HG03139 (cell line): ENCODE data around the gene CLEC11A.

ENCODE experiments used
- ATAC-seq: cut with Tn5 transposase; IDR thresholded peaks from one replicate; pipeline ENCODE4 v1.9.1; 2021; ENCODE audit not compliant: unreplicated experiment

CLEC11A gene, protein sequence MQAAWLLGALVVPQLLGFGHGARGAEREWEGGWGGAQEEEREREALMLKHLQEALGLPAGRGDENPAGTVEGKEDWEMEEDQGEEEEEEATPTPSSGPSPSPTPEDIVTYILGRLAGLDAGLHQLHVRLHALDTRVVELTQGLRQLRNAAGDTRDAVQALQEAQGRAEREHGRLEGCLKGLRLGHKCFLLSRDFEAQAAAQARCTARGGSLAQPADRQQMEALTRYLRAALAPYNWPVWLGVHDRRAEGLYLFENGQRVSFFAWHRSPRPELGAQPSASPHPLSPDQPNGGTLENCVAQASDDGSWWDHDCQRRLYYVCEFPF

DNA sequence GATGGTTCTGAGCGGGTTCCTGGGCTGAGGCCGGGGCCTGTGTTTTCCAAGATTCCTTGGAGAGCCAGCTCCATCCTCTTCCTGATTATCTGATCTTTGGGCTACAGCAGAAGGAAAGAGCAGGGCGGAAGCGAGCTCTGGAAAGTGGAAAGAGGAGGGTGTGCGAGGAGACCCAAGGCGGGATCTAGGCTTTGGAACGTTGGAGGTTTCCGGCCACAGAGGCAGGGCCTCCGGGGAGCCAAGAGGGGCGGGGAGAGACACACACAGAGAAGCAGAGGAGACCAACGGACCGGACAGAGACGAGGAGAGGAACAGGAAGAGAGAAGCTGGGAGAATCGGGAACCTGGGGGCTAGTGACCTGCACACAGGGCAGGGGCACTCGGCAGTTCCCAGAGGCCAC lies at the start of gene CLEC11A:
TSS of gene CLEC11A (plus strand) at position 296 of the 400 bp plus-strand sequence. CDS start 162 bp downstream, outside the sequence.
- ATAC-seq, result no peak

DNA sequence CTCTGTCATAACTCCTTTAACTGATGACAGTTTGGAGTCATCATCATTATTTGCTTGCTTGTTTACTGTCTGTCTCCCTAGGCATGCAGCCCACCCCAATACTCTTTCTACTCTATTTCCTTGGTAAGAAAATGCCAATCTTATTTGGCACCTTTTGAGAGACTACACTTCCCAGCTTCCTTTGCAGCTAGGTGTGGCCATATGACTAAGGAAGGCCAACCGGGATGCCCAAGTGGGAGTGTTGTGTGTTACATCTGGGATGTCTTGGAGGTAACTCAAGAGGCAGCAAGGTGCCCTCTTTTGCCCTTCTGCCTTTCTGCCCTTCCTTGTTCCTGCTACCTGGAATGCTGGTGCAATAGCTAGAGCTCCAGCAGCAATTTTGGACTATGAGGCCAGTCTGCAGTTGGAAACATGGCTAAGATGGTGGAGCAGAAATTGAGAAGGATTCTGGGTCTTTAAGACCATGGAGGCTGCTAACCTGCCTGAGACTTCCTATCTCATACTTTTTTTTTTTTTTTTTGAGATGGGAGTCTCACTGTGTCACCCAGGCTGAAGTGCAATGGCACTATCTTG lies 46.5 kb upstream of the CLEC11A start:
- no peak for ATAC-seq

DNA sequence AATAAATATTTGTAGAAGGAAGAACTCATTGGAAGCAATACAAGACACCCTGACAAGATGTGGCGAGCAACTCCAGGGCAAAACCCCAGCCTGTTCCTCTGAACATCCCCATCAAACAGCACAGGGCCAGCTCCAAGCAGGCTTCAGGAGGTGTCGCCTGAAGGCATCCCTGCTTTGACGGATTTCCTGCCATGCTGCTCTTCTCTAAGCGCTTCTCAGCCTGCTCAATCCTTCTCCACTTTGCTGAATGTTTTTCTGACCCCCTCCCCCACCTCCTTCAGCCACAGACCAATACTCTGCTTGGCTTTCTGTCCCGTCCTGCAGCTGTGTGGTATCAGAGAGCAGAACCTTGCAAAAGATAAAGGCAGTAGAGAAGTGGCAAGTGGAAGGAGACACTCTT lies 45.5 kb upstream of the CLEC11A start:
- ATAC-seq, result no peak

DNA sequence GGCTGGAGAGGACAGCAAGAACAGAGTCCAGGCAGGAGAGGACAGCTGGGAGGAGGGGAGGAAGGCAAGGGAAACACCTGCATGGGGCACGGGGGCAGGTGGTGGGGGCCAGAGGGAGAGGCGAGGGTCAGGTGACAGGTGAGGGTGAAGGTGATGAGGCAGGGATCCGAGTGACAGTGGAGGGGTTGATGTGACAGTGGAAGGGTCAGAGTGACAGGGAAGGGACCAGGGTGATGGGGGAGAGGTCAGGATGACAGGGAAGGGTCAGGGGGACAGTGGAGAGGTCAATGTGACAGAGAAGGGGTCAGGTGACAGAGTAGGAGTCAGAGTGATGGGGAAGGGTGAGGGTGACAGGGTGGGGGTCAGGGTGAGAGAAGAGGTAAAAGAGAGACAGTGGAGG lies 44.8 kb upstream of the CLEC11A start:
- no peak for ATAC-seq

DNA sequence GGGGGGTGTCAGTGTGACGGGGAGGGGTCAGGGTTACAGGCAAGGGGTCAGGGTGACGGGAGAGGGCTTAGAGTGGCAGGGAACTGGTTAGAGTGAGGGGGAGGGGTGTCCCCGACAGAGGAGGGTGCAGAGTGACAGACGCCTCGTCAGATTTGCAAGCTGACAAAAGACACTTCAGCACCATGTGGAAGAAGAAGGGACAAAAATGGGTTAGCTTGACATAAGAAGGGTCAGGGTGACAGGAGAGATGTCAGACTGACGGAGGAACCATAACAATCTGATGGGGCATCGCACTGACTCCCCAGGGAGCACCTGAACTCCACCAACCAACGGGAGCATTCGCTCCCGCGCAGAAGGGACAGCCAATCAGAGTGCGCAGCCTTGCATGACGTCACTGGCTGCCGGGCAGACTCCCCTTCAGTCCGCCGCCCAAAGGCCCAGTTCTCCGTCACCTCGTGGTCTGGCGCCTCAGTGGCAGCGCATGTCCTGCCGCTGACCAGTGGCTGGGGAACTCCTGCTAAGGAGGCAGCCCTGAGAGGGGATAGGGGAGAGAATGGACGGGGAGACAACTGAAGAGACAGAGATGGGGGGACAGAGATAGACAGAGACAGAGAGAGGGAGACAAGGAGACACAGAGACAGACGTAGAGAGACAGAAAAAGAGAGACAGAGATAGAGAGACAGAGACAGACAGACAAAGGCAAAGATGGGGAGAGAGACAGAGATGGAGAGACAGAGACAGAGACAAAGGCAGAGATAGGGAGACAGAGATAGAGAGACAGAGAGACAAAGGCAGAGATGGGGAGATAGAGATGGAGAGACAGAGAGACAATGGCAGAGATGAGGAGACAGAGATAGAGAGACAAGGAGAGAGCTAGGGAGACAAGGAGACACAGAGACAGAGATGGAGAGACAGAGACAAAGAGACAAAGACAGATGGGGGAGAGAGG lies 43.7 kb upstream of the CLEC11A start:
- peak; percentile 71 for ATAC-seq

DNA sequence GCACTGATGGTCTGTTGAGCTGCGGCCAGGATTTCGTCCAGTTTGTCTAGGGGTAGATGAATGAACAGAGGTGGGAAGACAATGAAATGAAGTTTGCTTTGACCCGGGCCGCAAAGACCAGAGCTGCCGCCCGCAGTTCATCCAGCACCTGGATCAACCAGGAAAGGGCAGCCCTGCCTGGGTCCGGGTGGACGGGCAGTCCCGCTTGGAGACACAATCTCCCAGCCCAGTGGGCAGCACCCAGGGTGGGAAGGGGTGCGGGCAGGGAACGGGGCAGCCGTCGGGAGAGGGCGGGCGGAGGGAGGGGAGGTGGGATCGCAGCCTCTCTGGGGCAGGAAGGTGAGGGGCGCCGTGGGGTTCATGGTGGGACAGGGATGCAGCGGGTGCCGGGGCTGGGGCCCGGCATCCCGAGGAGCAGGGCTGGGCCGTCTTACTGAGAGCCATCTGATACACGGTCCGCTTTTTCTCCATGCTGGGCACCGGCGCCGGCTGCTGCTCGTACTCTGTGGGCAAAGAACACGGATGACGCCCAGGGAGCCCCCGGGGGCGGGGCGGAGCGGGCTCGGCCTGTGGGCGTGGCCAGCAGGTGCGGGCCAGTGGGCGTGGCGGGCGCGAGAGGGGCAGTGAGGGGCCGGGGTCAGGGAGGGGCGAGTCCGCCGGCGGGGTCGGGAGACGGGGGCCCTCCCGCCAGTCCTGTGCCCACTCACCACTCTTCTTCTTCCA lies 36.7 kb upstream of the CLEC11A start:
- ATAC-seq, result no peak

DNA sequence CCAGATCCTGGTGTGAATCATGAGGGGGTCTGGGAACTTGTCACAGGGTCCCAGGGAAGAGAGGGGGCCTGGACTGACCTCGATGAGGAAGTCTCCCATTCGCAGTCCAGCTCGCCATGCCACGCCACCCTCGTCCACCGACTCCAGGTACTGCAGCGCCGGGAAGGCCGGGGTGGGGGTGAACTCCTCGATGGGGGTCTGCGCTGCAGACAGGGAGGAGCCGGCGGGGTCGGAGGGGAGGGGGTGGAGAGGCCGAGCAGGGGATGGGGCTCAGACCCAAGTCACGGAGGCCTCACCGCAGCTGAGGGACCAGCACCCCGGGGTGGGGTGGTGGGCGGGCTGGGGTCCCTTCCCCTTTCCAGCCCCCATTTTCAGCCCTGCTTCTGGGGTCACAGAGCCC lies 34.4 kb upstream of the CLEC11A start:
- ATAC-seq, result no peak

DNA sequence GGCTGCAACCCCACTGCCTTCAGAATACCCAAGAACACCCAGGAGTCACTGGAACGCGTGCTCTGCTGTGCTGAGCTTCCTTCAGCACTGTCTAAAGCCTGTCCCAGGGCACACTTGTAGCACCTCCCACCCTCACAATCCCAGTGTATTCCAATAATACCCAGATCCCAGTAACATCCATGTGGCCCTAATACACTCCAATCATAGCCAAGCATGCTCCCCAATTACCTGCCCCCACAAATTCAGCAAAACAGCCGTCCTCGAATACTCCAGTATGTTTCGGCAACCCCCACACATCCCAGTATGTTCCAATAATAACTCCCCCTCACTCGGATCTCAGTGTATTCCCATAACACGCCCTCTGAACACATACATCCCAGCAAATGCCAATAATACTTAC lies 32.7 kb upstream of the CLEC11A start:
- no peak for ATAC-seq

DNA sequence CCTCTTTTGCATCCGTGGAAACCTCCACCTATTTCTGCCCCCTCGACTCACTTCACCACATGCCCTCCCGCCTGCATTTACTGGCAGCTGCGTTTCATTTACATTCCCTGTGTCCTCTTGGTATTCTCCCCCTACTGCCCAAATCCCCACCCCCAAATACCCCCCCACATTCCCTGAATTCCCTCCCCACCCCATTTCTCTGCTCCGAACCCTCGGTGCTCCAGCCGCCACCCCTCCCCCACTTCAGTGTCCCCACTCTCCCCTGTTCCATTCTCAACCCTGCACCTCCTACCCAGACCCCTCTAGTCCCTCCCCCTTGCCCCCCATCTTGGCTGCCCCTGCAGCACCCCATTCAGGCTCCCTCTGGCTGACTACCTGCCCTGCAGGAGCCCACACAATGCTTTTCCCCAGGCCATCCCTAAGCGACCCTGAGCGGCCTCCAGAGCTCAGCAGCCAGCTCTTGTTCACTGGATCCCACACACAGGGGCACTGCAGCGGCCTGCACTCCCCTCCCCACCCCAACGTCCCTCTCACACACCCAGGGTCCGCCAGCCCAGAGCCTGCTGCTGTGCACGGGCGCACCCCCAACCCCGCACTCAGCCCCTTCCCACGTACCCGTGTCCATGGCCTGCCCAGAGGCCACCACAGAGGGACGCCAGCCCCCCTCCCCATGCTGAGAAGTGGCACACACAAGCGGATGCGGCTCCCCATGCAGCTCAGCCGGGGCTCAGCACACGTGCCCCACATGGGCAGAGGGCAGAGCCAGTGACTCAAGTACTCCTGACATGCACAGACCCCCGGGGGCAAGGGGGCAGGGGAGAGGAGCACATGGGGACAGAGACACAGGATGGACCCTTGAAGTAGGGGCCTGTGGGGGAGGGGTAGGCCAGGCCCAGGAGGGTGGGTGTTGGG lies 29.8 kb upstream of the CLEC11A start:
- no peak for ATAC-seq

DNA sequence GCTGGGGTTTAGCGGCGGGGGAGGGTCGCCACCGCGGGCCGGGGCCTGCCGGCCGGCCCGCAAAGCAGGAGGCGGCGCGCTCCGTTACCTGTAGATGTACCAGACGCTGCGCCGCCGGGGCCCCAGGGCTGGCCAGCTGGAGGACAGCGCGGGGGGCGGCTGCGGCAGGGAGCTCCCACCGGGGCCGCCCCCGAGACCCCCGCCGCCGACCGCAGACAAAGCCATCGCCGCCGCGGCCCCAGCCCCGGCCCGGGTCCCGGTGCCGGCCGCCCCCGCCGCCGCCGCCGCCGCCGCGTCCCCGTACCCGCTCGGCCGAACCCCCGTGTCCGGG lies 28.4 kb upstream of the CLEC11A start:
- ATAC-seq, result no peak

DNA sequence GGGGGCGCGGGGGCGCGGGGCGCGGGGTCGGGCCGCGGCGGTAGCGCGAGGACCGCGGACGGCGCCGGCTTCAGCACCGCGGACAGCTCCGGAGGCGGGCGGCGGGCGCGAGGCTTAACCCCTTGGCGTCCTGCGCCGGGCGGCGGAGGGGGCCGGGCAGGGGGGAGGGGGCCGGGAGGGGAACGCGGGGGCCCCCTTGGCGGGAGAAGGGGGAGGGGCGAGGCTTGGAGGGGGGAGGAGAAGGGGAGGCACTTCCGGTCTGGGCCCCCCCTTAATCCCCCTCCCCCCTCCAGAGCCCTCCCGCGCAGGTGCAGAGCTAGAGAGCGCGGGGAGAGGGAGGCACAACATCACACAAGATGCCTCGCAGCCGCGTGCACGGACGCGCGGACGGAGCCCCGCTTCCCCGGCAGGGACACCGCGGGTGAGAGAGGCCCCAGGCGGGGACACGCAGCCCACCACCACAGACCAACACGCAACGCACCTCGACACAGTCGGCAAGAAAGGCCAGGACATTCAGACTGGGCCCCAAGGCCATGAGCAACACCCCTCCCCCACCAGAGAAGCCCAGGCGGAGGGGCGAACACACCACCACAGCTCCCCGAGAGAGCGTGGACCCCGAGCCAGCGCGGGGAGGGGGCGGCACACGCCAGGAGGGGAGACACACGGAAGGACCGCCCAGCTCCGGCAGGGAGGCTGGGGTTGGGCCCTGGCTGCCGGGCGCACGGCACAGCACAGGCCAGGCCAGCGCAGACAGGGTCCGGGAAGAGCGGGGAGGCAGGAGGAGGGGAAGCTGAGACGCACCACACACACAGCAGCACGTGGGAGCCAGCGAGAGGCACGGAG lies 27.7 kb upstream of the CLEC11A start:
- ATAC-seq, result no peak

DNA sequence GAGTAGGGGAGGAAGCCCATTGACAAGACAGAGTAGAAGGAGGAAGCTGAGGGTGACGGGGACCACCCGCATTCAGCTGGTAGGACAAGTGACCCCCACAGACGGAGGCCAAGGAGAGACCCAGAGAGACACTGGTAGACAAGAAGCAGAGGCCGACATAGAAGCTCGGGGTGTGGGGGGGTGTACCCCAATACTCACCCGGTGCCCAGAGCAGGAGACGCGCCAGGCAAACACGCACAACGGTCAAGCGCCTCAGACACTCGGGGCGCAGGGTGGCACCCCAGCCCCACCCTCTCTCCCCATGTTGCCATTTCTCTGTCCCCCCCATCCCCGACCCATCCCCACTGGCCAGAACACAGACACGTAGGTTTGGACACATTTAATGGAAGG lies 27.1 kb upstream of the CLEC11A start:
- ATAC-seq, result no peak

DNA sequence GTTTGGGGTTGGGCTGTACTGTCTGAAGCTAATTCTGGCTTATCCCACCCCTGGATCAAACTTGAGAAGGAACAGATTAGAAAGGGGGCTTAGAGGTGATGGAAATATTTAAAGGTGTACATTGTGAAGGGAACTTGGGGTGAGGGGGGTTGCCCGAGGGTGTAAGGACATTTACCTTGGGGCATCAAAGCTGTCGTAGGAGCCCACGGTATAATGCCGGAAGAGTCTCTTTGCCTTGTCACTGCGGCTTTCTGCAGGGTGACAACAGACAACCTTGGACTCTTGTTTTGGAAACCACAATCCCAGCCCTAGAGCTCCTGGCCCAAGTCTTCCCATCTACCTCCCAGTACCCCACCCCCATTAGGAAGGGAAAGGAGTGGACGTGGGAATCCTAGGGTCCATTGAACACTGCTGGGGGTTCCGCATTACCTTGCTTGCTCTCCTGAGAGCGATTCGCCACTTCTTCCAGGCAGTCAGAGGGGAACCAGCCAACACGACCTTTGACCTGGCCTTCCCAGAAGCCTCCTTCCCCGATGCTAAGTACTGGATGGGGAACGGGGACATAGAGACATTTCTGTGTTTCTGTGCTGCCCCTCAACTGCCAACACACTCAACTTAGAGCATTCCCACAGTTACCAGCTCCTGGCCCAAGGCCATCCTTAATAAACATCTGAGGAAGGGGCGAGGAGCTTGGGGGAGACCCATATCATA lies 25.6 kb upstream of the CLEC11A start:
- no peak for ATAC-seq

DNA sequence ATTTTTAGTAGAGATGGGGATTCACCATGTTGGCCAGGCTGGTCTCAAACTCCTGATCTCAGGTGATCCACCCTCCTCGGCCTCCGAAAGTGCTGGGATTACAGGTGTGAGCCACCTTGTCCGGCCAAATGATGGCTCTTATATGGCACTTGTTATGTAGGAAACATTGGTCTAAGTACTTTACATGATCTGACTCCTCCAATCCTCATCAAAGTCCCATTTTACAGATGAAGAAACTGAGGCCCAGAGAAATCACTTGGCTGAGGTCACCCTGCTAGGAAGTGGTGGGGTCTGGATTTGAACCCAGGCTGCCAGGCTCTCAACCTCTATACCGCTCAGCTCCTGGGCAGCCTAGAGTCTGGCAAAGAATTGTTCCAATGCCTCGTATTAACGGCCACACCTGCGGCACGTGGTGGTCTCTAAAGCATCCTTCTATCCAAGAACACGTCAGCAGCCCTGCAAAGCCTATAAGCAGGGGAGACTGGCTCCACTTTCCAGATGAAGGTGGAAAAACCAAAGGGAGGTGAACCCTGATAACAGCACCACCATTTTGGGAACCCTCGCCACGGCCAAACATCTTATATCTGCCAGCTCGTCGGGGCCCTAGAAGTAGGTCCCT lies 21.7 kb upstream of the CLEC11A start:
- no peak for ATAC-seq

DNA sequence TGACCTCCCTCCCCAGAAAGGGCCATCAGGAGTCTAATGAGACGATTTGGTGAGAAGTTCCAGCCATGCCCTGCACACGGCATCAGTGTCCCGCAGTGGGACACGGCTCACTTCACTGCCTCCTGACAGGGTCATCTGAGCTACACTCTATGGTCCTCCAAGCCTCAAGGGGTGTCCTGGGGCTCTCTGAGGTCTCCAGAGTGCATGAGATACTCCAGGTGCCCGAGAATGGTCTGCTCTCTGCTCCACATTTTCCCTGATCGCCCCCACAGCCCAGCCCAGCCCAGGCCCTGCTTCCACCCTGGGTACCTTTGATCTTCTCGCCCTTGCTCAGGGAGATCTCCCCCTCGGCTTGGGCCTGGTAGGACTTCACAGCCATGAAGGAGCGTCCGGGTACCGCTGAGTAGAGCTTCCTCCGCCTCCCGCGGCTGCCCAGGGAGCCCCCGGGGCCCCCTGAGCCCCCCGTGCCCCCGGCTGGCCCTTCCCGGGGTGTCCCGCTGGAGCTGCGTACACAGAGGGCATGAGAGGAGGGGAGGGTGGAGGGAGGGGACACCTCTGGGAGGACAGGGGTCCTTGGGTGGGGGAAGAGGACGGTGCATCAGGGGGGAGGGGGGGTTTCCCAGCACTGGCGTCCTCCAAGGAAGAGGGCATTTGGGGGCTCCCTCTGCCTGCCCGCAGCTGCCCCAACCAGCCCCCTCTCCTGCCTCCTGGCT lies 20.9 kb upstream of the CLEC11A start:
- ATAC-seq, result no peak

DNA sequence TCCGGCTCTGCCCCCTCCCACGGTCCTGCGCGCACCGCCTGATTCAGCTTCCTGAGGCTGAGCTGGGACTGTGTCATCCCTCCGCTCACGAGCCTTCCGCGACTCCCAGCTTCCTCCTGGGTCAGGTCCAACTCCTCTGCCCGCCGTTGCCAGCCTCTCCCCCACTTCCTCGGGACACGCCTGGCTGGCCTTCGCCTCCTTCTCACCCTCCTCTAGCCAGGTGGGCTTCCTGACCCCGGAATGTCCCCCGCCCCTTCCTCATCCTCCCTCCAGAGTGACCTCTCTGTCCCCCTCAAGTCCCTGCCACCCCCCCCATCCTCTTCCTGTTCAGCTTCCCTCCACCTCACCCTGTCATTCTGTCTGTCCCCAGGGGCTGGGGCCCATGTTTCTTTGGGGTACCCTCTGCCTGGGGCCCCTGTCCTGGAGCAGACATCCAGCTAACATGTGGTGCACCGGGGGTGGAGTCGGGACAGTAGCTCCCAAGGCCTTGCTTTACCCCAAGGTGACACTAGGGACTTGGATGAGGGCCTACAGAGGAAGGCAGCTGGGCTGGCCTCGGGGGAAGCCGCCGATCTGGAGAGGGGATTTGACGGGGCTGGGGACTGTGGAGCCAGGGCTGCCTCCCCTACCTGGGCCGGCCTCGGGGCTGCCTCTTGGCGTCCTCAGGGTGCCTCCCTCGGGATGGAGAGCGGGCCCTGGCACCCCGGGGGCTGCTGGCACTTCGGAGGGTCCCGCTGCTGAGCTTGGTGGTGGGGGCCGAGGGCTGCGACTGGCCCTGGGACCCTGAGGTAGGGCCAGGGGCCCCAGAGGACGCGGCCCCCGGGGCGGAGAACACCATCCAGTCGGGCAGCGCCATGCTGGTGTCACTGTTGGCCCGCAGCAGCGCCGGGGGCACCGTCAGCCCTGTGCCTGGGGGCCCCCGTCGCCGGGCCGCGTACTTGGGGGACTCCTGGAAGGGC lies 20.0 kb upstream of the CLEC11A start:
- ATAC-seq, result no peak
